ENCODE data around the gene TNFRSF1B. TPM values are rescaled to one million over a fixed set of nuclear protein-coding genes. Genes with fewer than 3 reads are reported as not detected.

Gene TNFRSF1B
- total RNA-seq, 4 donors from 2014 or later: 27.4 to 62.1 (median 43.5) TPM

- H3K4me1 ChIP-seq: peaks cover 0 to 58% (median 17%) of the 10 kb centered on the region in 4 donors
- H3K27me3 ChIP-seq: no peaks in the 10 kb centered on the region
- TF ChIP-seq EP300 (IDR thresholded peaks at IDR 0.05): no peak
- TF ChIP-seq CTCF (IDR thresholded peaks at IDR 0.05): no peak
- TF ChIP-seq POLR2A (IDR thresholded peaks at IDR 0.05): no peak
- H3K27ac ChIP-seq: no peak overlapping the region
- H3K9me3 ChIP-seq: no peaks in the 10 kb centered on the region
- DNase-seq (ENCODE audit: low spot score in 2 of 2): no peak
- no peaks in the 10 kb centered on the region for H3K36me3 ChIP-seq
- 77 to 79% methylated on average over 31 of the region's 31 CpGs for WGBS, 2 donors
- H3K4me3 ChIP-seq: no peak overlapping the region
These were observed 28.3 kb upstream of the TNFRSF1B start for GRCh38 chr1:12138196-12139168.

DNA sequence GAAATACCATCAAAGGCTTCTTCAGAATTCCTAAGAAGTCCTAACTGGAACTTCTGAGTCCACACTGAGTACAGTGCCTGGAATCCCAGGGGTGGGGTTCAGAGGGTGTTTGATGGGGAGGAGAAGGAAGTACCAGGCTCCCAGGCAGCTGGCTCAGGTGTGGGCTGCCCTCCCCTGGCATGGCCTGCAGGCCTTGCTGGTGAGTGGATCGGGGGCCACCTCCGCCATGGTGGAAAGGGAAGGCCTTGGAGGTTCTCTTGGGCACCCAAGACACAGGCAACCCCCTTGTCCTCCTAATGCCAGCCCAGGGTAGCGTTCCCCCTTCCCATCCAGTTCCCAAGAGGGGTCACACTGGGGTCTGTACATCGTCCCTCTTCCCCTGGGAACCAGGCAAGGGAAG, 26.8 kb upstream of the TNFRSF1B start:
- Histone ChIP-seq H3K4me3 (no peak overlapping the region), H3K36me3 (no peaks in the 10 kb centered on the region), H3K27me3 (no peaks in the 10 kb centered on the region), H3K9me3 (no peaks in the 10 kb centered on the region), H3K27ac (peak overlapping the region in 1 of 4 donors; percentile 41), H3K4me1 (peaks cover 0 to 56% (median 25%) of the 10 kb centered on the region in 4 donors)
- DNase-seq (ENCODE audit: low spot score in 2 of 2): no peak
- no peak for TF ChIP-seq CTCF (IDR thresholded peaks at IDR 0.05)
- TF ChIP-seq POLR2A (IDR thresholded peaks at IDR 0.05): no peak
- no peak for TF ChIP-seq EP300 (IDR thresholded peaks at IDR 0.05)
- 90 to 100% methylated on average over 3 to 4 of the region's 4 CpGs for WGBS, 2 donors

GRCh38 chr1:12140515-12141162, 26.2 kb upstream of the TNFRSF1B start:
- WGBS, 2 donors: 81% methylated on average over 12 of the region's 12 CpGs
- Histone ChIP-seq H3K27me3 (no peaks in the 10 kb centered on the region), H3K4me1 (peaks cover 0 to 50% (median 22%) of the 10 kb centered on the region in 4 donors), H3K27ac (peak overlapping the region in 1 of 4 donors; percentile 41), H3K4me3 (no peak overlapping the region), H3K9me3 (no peaks in the 10 kb centered on the region), H3K36me3 (no peaks in the 10 kb centered on the region)
- TF ChIP-seq POLR2A (IDR thresholded peaks at IDR 0.05) (no peak), CTCF (IDR thresholded peaks at IDR 0.05) (no peak), EP300 (IDR thresholded peaks at IDR 0.05) (no peak)
- no peak for DNase-seq (ENCODE audit: low spot score in 2 of 2)

DNA sequence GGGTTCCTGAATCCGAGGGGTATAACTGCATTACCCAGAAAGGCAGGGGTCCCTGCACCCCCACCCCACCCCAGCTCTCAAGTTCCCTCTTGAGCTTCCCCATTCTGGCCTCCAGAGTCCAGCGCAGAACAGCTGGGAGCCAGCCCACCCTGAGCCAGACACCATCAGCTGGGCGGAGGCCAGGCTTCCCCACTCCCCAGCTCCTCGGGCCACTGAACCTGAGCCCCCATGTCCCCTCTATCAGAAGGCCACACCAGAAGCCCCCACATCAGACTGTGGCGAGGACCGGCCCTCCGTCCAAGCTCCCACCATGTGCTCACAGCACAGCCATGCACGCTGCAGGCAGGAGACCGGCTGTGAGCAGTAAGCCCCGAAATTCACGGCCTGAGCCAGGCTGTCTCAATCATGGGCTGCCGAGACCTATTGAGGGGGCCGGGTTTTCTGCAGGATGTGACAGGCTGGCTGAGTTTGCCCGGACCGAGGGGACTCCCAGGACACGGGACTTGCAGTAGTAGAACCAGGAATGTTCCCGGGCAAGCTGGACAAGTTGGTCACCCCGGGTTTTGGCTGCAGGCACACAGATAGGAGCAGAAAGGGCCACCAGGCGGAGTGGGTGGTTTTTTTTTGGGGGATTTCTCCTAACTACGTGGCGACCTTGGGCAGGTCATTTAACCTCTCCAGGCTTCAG, 25.5 kb upstream of the TNFRSF1B start:
- no peaks in the 10 kb centered on the region for H3K36me3 ChIP-seq
- peak overlapping the region in 1 of 4 donors; percentile 78 for H3K27ac ChIP-seq
- H3K9me3 ChIP-seq: no peaks in the 10 kb centered on the region
- H3K27me3 ChIP-seq: no peaks in the 10 kb centered on the region
- H3K4me1 ChIP-seq: peaks cover 0 to 51% (median 20%) of the 10 kb centered on the region in 4 donors
- no peak for TF ChIP-seq POLR2A (IDR thresholded peaks at IDR 0.05)
- TF ChIP-seq EP300 (IDR thresholded peaks at IDR 0.05): no peak
- no peak overlapping the region for H3K4me3 ChIP-seq
- no peak for DNase-seq (ENCODE audit: low spot score in 2 of 2)
- 86% methylated on average over 15 to 18 of the region's 21 CpGs for WGBS, 2 donors

DNA sequence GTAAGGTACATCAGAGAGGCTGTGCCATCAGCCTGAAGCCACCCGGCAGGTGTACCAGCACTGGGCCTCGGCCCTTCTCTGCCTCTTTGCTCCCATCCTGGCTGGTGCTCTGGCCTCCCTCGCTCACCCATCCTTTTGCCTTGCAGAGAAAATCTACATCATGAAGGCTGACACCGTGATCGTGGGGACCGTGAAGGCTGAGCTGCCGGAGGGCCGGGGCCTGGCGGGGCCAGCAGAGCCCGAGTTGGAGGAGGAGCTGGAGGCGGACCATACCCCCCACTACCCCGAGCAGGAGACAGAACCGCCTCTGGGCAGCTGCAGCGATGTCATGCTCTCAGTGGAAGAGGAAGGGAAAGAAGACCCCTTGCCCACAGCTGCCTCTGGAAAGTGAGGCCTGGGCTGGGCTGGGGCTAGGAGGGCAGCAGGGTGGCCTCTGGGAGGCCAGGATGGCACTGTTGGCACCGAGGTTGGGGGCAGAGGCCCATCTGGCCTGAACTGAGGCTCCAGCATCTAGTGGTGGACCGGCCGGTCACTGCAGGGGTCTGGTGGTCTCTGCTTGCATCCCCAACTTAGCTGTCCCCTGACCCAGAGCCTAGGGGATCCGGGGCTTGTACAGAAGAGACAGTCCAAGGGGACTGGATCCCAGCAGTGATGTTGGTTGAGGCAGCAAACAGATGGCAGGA, 24.5 kb upstream of the TNFRSF1B start:
- Histone ChIP-seq H3K27me3 (no peaks in the 10 kb centered on the region), H3K9me3 (no peaks in the 10 kb centered on the region), H3K4me3 (no peak overlapping the region), H3K4me1 (peaks cover 0 to 61% (median 21%) of the 10 kb centered on the region in 4 donors), H3K27ac (peak overlapping the region in 2 of 4 donors; percentile 66 to 78), H3K36me3 (no peaks in the 10 kb centered on the region)
- no peak for TF ChIP-seq POLR2A (IDR thresholded peaks at IDR 0.05)
- TF ChIP-seq EP300 (IDR thresholded peaks at IDR 0.05): no peak
- no peak for TF ChIP-seq CTCF (IDR thresholded peaks at IDR 0.05)
- 64 to 79% methylated on average over 15 to 17 of the region's 18 CpGs for WGBS, 2 donors
- no peak for DNase-seq (ENCODE audit: low spot score in 2 of 2)

All from tibial nerve (tissue), 4 donors.